Mesendoderm (in vitro differentiated cells): ENCODE data around the gene TCF7L1.

Source experiments
- DNase-seq: peaks from one replicate; pipeline ENCODE4 v3.0.0; 2013
- H2AK5ac ChIP-seq: 2 replicates; pipeline ENCODE4 v1.6.1; 2013; ENCODE audit warnings: low read length, inconsistent platforms
- H2BK120ac ChIP-seq: 2 replicates; pipeline ENCODE4 v1.6.1; 2013; ENCODE audit warnings: low read depth, mild to moderate bottlenecking, low read length, moderate library complexity, mixed read lengths
- H2BK15ac ChIP-seq: replicated peaks from 2 replicates; pipeline ENCODE4 v1.6.1; 2013; ENCODE audit warnings: low read depth, mild to moderate bottlenecking, moderate library complexity
- H2BK5ac ChIP-seq: 2 replicates; pipeline ENCODE4 v1.6.1; 2013; ENCODE audit warnings: low read length, inconsistent platforms
- H3K18ac ChIP-seq: 2 replicates; pipeline ENCODE4 v1.6.1; 2013; ENCODE audit warnings: mild to moderate bottlenecking, low read length, mixed read lengths
- H3K23ac ChIP-seq: one replicate; pipeline ENCODE4 v1.6.1; 2013; ENCODE audit warnings: low read length
- H3K27ac ChIP-seq: 2 replicates; pipeline ENCODE4 v1.5.1; 2013; ENCODE audit warnings: low read depth, mild to moderate bottlenecking, inconsistent platforms, low read length, moderate library complexity
- H3K27me3 ChIP-seq: 2 replicates; pipeline ENCODE4 v1.6.1; 2013; ENCODE audit warnings: low read length, control low read depth, mild to moderate bottlenecking, inconsistent platforms; ENCODE audit not compliant: insufficient read depth, poor library complexity
- H3K36me3 ChIP-seq: 2 replicates; pipeline ENCODE4 v1.6.1; 2013; ENCODE audit warnings: low read length, inconsistent platforms; ENCODE audit not compliant: control insufficient read depth, insufficient read depth
- H3K4ac ChIP-seq: one replicate; pipeline ENCODE4 v1.6.1; 2013; ENCODE audit warnings: low read depth, mild to moderate bottlenecking, low read length, moderate library complexity
- H3K4me1 ChIP-seq: 2 replicates; pipeline ENCODE4 v1.6.1; 2013; ENCODE audit warnings: low read depth, low read length, inconsistent platforms; ENCODE audit not compliant: control insufficient read depth
- H3K4me2 ChIP-seq: 2 replicates; pipeline ENCODE4 v1.6.1; 2013; ENCODE audit warnings: low read length
- H3K4me3 ChIP-seq: 2 replicates; pipeline ENCODE4 v1.5.1; 2013; ENCODE audit warnings: mild to moderate bottlenecking, low read length
- H3K56ac ChIP-seq: one replicate; pipeline ENCODE4 v1.6.1; 2013; ENCODE audit warnings: low read length
- H3K79me1 ChIP-seq: 2 replicates; pipeline ENCODE4 v1.6.1; 2013; ENCODE audit warnings: low read length, inconsistent platforms
- H3K79me2 ChIP-seq: 2 replicates; pipeline ENCODE4 v1.6.1; 2013; ENCODE audit warnings: mild to moderate bottlenecking, low read length; ENCODE audit not compliant: control insufficient read depth, insufficient read depth
- H3K9ac ChIP-seq: 2 replicates; pipeline ENCODE4 v1.6.1; 2013; ENCODE audit warnings: low read length, inconsistent platforms
- H4K5ac ChIP-seq: one replicate; pipeline ENCODE4 v1.6.1; 2013; ENCODE audit warnings: low read length
- H4K8ac ChIP-seq: one replicate; pipeline ENCODE4 v1.6.1; 2013; ENCODE audit warnings: low read depth, mild to moderate bottlenecking, control low read depth, low read length, moderate library complexity
- WGBS: extraction: QIAGEN DNeasy Blood & Tissue Kit; methylation state at CpG from one replicate; pipeline ENCODE4 v1.1.7; 2013; ENCODE audit warnings: low lambda C conversion rate, missing lambda C conversion rate; ENCODE audit not compliant: insufficient coverage; ENCODE audit errors: extremely low coverage; 5-methylcytosine and 5-hydroxymethylcytosine counted together

The TCF7L1 gene

GRCh38 chr2:85177031-85177824 is 44.0 kb downstream of the TCF7L1 start:
- Histone ChIP-seq H3K4me1 (peaks cover 25% of the 10 kb centered on the region), H3K4ac (no peak overlapping the region), H3K18ac (no peak overlapping the region), H3K9ac (no peak overlapping the region), H4K8ac (no peak overlapping the region), H4K5ac (no peak overlapping the region), H3K23ac (no peak overlapping the region), H2BK15ac (no peak overlapping the region), H3K79me1 (peaks cover 2% of the 10 kb centered on the region), H2AK5ac (no peak overlapping the region), H3K79me2 (peaks cover 2% of the 10 kb centered on the region), H2BK120ac (no peak overlapping the region), H3K27me3 (no peaks in the 10 kb centered on the region), H3K4me3 (no peak overlapping the region), H3K4me2 (no peak overlapping the region), H3K27ac (no peak overlapping the region), H3K36me3 (no peaks in the 10 kb centered on the region), H2BK5ac (no peak overlapping the region), H3K56ac (no peak overlapping the region)
- WGBS = no CpG with 5 or more reads among the region's 7 CpGs
- no peak for DNase-seq

- Histone ChIP-seq H3K27me3 (no peaks in the 10 kb centered on the region), H4K5ac (no peak overlapping the region), H3K27ac (no peak overlapping the region), H3K36me3 (no peaks in the 10 kb centered on the region), H3K79me1 (peaks cover 2% of the 10 kb centered on the region), H3K4me3 (no peak overlapping the region), H3K9ac (no peak overlapping the region), H3K4ac (no peak overlapping the region), H3K56ac (peak overlapping the region; percentile 45), H3K79me2 (peaks cover 2% of the 10 kb centered on the region), H3K4me2 (no peak overlapping the region), H2BK15ac (no peak overlapping the region), H3K18ac (peak overlapping the region; percentile 15), H3K23ac (peak overlapping the region; percentile 38), H2BK5ac (no peak overlapping the region), H3K4me1 (peaks cover 25% of the 10 kb centered on the region), H4K8ac (no peak overlapping the region), H2AK5ac (no peak overlapping the region), H2BK120ac (no peak overlapping the region)
- no CpG with 5 or more reads among the region's 1 CpG for WGBS
- no peak for DNase-seq
These were observed 45.0 kb downstream of the TCF7L1 start for GRCh38 chr2:85178154-85178553.

DNA sequence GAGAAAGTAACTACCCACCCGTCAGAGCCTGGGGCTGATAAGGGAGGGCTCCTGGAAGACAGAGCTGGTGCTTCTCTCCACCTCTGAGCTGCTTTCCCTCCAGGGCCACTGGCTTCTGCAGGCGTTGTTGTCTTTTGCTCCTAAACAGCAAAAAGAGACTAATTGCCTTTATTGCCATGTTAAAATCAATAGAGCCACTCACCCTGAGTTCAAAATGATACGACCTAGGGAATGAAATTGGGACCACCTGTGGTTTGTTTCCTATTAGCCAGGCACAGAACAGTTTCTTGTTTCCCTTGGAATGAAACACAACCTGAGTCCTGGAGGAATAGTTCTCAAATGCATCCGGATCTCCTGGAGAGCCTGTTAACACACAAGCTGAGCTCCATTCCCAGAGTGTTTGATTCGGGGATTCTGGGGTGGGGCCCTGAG is 45.8 kb downstream of the TCF7L1 start:
- no peak overlapping the region for H4K8ac ChIP-seq
- peak; percentile 76 for DNase-seq

DNA sequence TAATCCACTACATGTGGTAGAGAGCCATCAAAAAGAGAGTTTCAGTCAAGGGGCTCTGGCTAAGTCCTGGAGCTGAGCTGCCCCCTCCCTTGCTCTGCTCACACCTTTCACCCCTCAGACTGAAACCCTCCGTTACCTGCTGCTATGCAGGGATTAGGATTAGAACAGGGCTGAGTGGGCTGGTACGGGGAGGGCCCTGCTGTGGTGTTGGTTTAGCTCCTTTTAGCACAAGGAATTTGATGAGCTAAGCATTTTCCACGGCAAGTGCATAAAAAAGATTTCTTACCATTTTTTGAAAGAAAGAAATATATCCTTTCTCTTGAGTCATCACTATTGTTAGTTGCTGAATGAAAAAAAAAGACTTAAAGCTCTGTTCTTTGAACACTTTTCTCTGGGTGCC is 46.3 kb downstream of the TCF7L1 start:
- WGBS = no CpG with 5 or more reads among the region's 3 CpGs
- no peak overlapping the region for H3K4me2 ChIP-seq
- no peak overlapping the region for H3K18ac ChIP-seq
- no peak overlapping the region for H2AK5ac ChIP-seq
- no peak overlapping the region for H3K4ac ChIP-seq
- no peak overlapping the region for H3K56ac ChIP-seq
- DNase-seq = peak; percentile 49
- H3K23ac ChIP-seq = no peak overlapping the region
- no peak overlapping the region for H4K5ac ChIP-seq
- peaks cover 2% of the 10 kb centered on the region for H3K79me2 ChIP-seq
- H3K9ac ChIP-seq = no peak overlapping the region
- peaks cover 2% of the 10 kb centered on the region for H3K79me1 ChIP-seq
- no peak overlapping the region for H3K27ac ChIP-seq
- no peak overlapping the region for H2BK15ac ChIP-seq
- no peak overlapping the region for H2BK5ac ChIP-seq
- no peak overlapping the region for H2BK120ac ChIP-seq
- no peak overlapping the region for H3K4me3 ChIP-seq
- H3K4me1 ChIP-seq = peaks cover 24% of the 10 kb centered on the region
- H4K8ac ChIP-seq = no peak overlapping the region
- H3K36me3 ChIP-seq = no peaks in the 10 kb centered on the region
- no peaks in the 10 kb centered on the region for H3K27me3 ChIP-seq

More for the DNA sequence above, 45.8 kb downstream of the TCF7L1 start:
- Histone ChIP-seq H3K4me3 (no peak overlapping the region), H4K5ac (no peak overlapping the region), H3K79me2 (peaks cover 2% of the 10 kb centered on the region), H3K4ac (no peak overlapping the region), H3K23ac (no peak overlapping the region), H3K79me1 (peaks cover 2% of the 10 kb centered on the region), H3K27ac (peak overlapping the region; percentile 54), H3K9ac (no peak overlapping the region), H3K18ac (no peak overlapping the region), H3K4me2 (no peak overlapping the region), H2AK5ac (no peak overlapping the region), H3K56ac (peak overlapping the region; percentile 18), H2BK5ac (no peak overlapping the region), H3K36me3 (no peaks in the 10 kb centered on the region), H3K27me3 (no peaks in the 10 kb centered on the region), H3K4me1 (peaks cover 25% of the 10 kb centered on the region), H2BK120ac (no peak overlapping the region), H2BK15ac (no peak overlapping the region)
- WGBS = no CpG with 5 or more reads among the region's 5 CpGs

DNA sequence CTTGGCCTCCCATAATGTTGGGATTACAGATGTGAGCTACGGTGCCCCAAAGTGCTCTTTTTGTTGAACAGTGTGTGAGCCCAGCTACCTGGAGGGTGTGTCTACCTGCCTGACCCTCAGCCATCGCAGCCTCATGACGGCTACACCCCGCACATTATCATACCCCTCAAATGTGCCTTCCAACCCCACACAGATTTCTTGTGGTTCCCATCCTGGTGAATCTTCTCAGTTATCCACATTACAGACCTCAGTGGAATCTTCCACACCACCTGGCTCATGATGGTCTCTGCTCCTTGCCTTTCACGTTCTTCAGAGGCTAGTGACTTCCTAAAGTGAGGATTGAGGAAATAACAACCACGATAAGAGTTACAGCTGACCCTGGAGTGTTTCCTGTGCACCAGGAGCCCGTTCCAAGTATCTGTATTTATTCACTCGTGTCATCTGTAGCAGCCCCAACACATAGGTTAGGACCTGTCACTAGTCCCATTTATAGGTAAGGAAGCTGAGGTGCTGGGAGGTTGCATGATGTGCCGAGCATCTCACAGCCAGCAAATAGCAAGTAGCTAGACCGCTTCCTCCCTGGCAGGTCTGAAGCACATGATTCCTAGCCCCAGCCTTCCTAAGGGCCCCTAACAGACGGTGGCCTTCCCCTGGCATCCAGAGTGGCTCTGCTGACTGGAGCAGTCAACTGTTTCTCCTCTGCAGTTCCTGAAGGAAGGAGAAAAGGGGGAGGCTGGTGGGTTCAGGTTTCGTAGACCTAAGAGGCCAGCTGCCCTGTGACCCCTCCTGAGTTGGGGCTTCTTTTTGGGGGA is 47.3 kb downstream of the TCF7L1 start:
- H3K4me3 ChIP-seq = no peak overlapping the region
- H4K8ac ChIP-seq = no peak overlapping the region
- H2AK5ac ChIP-seq = peak overlapping the region; percentile 86
- H3K79me2 ChIP-seq = peaks cover 2% of the 10 kb centered on the region
- no peak overlapping the region for H4K5ac ChIP-seq
- H3K27ac ChIP-seq = no peak overlapping the region
- no peak overlapping the region for H2BK5ac ChIP-seq
- no CpG with 5 or more reads among the region's 12 CpGs for WGBS
- H2BK120ac ChIP-seq = no peak overlapping the region
- no peak overlapping the region for H2BK15ac ChIP-seq
- no peak overlapping the region for H3K23ac ChIP-seq
- no peak overlapping the region for H3K18ac ChIP-seq
- H3K27me3 ChIP-seq = no peaks in the 10 kb centered on the region
- H3K36me3 ChIP-seq = no peaks in the 10 kb centered on the region
- H3K4me2 ChIP-seq = no peak overlapping the region
- H3K79me1 ChIP-seq = peaks cover 2% of the 10 kb centered on the region
- H3K4me1 ChIP-seq = peaks cover 19% of the 10 kb centered on the region
- peak overlapping the region; percentile 43 for H3K56ac ChIP-seq
- no peak overlapping the region for H3K9ac ChIP-seq
- H3K4ac ChIP-seq = no peak overlapping the region
- DNase-seq = no peak
